ENCODE data around the gene EXPH5. TPM values are rescaled to one million over a fixed set of nuclear protein-coding genes. Genes with fewer than 3 reads are reported as not detected.

Gene EXPH5
- total and polyA plus RNA-seq, 2 experiments from 2014 or later: not detected

DNA sequence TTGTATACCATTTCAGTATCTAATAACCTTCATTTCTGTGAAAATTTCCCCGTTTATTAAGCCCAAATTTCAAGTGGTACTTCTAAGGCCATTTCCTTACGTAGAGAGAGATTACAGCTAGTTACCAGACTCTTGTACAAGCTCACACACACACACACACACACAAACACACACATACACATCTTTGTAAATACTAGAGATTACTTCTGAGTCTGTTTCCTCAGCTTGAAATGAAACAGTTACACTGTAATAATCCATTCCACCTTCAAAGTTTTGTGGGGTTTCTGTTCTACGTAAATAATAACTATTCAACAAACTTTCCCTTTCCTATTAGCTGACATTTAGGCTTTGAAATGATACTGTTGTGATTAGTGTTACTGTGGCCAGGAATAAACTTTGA is 101.6 kb downstream of the EXPH5 start:
- Histone ChIP-seq H4K20me1 (ENCODE audit: insufficient read depth) (no peaks in the 10 kb centered on the region), H3K4me2 (ENCODE audit: unreplicated experiment) (no peak overlapping the region), H3K79me2 (ENCODE audit: insufficient read depth) (peaks cover 31% of the 10 kb centered on the region), H3K27me3 (replicated peaks; ENCODE audit: insufficient read depth) (no peaks in the 10 kb centered on the region), H3K9ac (no peak overlapping the region), H3K4me1 (ENCODE audit: insufficient read depth) (peaks cover 8% of the 10 kb centered on the region), H3K9me3 (ENCODE audit: low read depth) (no peaks in the 10 kb centered on the region), H3K36me3 (ENCODE audit: low read depth) (no peaks in the 10 kb centered on the region), H2AFZ (no peak overlapping the region), H3K9me2 (ENCODE audit: insufficient read depth) (no peaks in the 10 kb centered on the region), H3F3A (ENCODE audit: insufficient read depth) (peaks cover 14% of the 10 kb centered on the region), H3K4me3 (no peak overlapping the region), H3K27ac (no peak overlapping the region)
- DNase-seq: no peak
- in situ Hi-C loops (cut with MboI): no loop called here
- 98 to 100% methylated on average over 3 of the region's 3 CpGs for WGBS, 2 experiments (ENCODE audit: low coverage in 1 of 2, low lambda C conversion rate in 2 of 2, missing lambda C conversion rate in 2 of 2)
- TF ChIP-seq EZH2phosphoT487 (IDR thresholded peaks at IDR 0.05; ENCODE audit: insufficient read depth, low read depth) (no peak), EZH2 (IDR thresholded peaks at IDR 0.05; ENCODE audit: insufficient read depth, poor library complexity, severe bottlenecking) (no peak)

- 90 to 100% methylated on average over 3 of the region's 3 CpGs for WGBS, 2 experiments (ENCODE audit: low coverage in 1 of 2, low lambda C conversion rate in 2 of 2, missing lambda C conversion rate in 2 of 2)
- no peak overlapping the region for H3K4me3 ChIP-seq
Observed at GRCh38 chr11:108486828-108487227, 106.7 kb downstream of the EXPH5 start.

DNA sequence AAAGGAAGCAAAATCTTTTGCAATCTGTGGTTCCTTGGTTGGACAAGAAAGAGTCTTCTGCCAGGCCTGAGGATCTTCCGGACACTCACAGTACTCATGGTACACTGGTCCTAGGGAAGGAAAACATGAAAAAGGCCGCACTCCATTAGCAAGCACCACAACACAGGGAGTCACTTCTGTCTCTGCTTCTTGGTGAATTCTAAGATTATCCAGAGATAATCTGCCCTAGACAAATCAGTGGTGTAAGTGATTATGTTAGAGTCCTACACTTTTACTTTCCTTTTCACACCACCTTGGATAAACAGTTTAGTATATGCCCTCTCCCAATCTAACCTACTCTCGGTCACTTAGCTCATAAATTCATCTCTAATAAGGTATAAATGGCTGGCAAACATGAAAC is 107.2 kb downstream of the EXPH5 start:
- Histone ChIP-seq H3K79me2 (ENCODE audit: insufficient read depth) (0 out of 2 replicates have a peak, but pooled peaks cover 2% of the 10 kb centered on the region), H3F3A (ENCODE audit: insufficient read depth) (no peaks in the 10 kb centered on the region), H3K4me3 (no peak overlapping the region), H3K27me3 (replicated peaks; ENCODE audit: insufficient read depth) (no peaks in the 10 kb centered on the region), H4K20me1 (ENCODE audit: insufficient read depth) (no peaks in the 10 kb centered on the region), H2AFZ (no peak overlapping the region), H3K9ac (no peak overlapping the region), H3K4me2 (ENCODE audit: unreplicated experiment) (no peak overlapping the region), H3K9me2 (ENCODE audit: insufficient read depth) (no peaks in the 10 kb centered on the region), H3K27ac (no peak overlapping the region), H3K9me3 (ENCODE audit: low read depth) (no peaks in the 10 kb centered on the region), H3K36me3 (ENCODE audit: low read depth) (0 out of 2 replicates have a peak, but pooled peaks cover 2% of the 10 kb centered on the region), H3K4me1 (ENCODE audit: insufficient read depth) (no peaks in the 10 kb centered on the region)
- DNase-seq: no peak
- 94 to 97% methylated on average over 3 of the region's 3 CpGs for WGBS, 2 experiments (ENCODE audit: low coverage in 1 of 2, low lambda C conversion rate in 2 of 2, missing lambda C conversion rate in 2 of 2)
- in situ Hi-C loops (cut with MboI): no loop called here
- TF ChIP-seq EZH2 (IDR thresholded peaks at IDR 0.05; ENCODE audit: insufficient read depth, poor library complexity, severe bottlenecking) (no peak), EZH2phosphoT487 (IDR thresholded peaks at IDR 0.05; ENCODE audit: insufficient read depth, low read depth) (no peak)

More at GRCh38 chr11:108486828-108487227, 106.7 kb downstream of the EXPH5 start:
- H3K27me3 ChIP-seq (replicated peaks; ENCODE audit: insufficient read depth): no peaks in the 10 kb centered on the region
- no peaks in the 10 kb centered on the region for H3K4me1 ChIP-seq (ENCODE audit: insufficient read depth)
- no peak overlapping the region for H3K27ac ChIP-seq
- H3K9me3 ChIP-seq (ENCODE audit: low read depth): no peaks in the 10 kb centered on the region
- no peak overlapping the region for H3K4me2 ChIP-seq (ENCODE audit: unreplicated experiment)
- H3F3A ChIP-seq (ENCODE audit: insufficient read depth): no peaks in the 10 kb centered on the region
- in situ Hi-C loops (cut with MboI): no loop called here
- no peaks in the 10 kb centered on the region for H4K20me1 ChIP-seq (ENCODE audit: insufficient read depth)
- H3K79me2 ChIP-seq (ENCODE audit: insufficient read depth): 0 out of 2 replicates have a peak, but pooled peaks cover 3% of the 10 kb centered on the region
- TF ChIP-seq EZH2phosphoT487 (IDR thresholded peaks at IDR 0.05; ENCODE audit: insufficient read depth, low read depth) (no peak), EZH2 (IDR thresholded peaks at IDR 0.05; ENCODE audit: insufficient read depth, poor library complexity, severe bottlenecking) (no peak)
- H3K9ac ChIP-seq: no peak overlapping the region
- no peak overlapping the region for H2AFZ ChIP-seq
- no peaks in the 10 kb centered on the region for H3K36me3 ChIP-seq (ENCODE audit: low read depth)
- no peak for DNase-seq
- no peaks in the 10 kb centered on the region for H3K9me2 ChIP-seq (ENCODE audit: insufficient read depth)

GRCh38 chr11:108483163-108483562 is 110.4 kb downstream of the EXPH5 start:
- H3K9ac ChIP-seq: no peak overlapping the region
- TF ChIP-seq EZH2phosphoT487 (IDR thresholded peaks at IDR 0.05; ENCODE audit: insufficient read depth, low read depth) (no peak), EZH2 (IDR thresholded peaks at IDR 0.05; ENCODE audit: insufficient read depth, poor library complexity, severe bottlenecking) (no peak)
- H3K4me2 ChIP-seq (ENCODE audit: unreplicated experiment): no peak overlapping the region
- H2AFZ ChIP-seq: no peak overlapping the region
- H3K27me3 ChIP-seq (replicated peaks; ENCODE audit: insufficient read depth): no peaks in the 10 kb centered on the region
- DNase-seq: peak; percentile 36
- H3K9me3 ChIP-seq (ENCODE audit: low read depth): no peaks in the 10 kb centered on the region
- 0 out of 2 replicates have a peak, but pooled peaks cover 7% of the 10 kb centered on the region for H3K36me3 ChIP-seq (ENCODE audit: low read depth)
- H3K27ac ChIP-seq: no peak overlapping the region
- no peaks in the 10 kb centered on the region for H3K79me2 ChIP-seq (ENCODE audit: insufficient read depth)
- H3K9me2 ChIP-seq (ENCODE audit: insufficient read depth): no peaks in the 10 kb centered on the region
- H3F3A ChIP-seq (ENCODE audit: insufficient read depth): no peaks in the 10 kb centered on the region
- H3K4me1 ChIP-seq (ENCODE audit: insufficient read depth): no peaks in the 10 kb centered on the region
- no peak overlapping the region for H3K4me3 ChIP-seq
- no peaks in the 10 kb centered on the region for H4K20me1 ChIP-seq (ENCODE audit: insufficient read depth)
- in situ Hi-C loops (cut with MboI): no loop called here
